Stimulated activated CD4-positive, alpha-beta T cell treated with anti-CD3 and anti-CD28 coated beads, Interleukin-1b, Interleukin-23, amount 100 ng/mL, for 24 hours (primary cell): ENCODE results near the gene ZBED1.
"Not testable (repeated sequence)": the region's sequence is repeated elsewhere in the genome, so short reads cannot be mapped to it uniquely, and the experiment has no call there.

ENCODE experiments used
- DNase-seq, 4 experiments: peaks; one replicate each; pipeline ENCODE4 v3.0.0-alpha.2; 2020; ENCODE audit warnings: low read depth in 4 of 4, low spot score in 1 of 4

ZBED1 gene

GRCh38 chrX:2500803-2501558 lies at the start of gene ZBED1, which contains the start of gene DHRSX:
Gene ZBED1, minus strand, starts transcription at chrX:2500976. Its CDS starts 10,257 bp downstream, at chrX:2490719.
Gene DHRSX, minus strand, starts transcription at chrX:2500976. Its CDS starts 51 bp downstream, at chrX:2500925.
- DNase-seq: peak in 3 of 4 experiments; percentile 20 to 49 (median 28)

DNA sequence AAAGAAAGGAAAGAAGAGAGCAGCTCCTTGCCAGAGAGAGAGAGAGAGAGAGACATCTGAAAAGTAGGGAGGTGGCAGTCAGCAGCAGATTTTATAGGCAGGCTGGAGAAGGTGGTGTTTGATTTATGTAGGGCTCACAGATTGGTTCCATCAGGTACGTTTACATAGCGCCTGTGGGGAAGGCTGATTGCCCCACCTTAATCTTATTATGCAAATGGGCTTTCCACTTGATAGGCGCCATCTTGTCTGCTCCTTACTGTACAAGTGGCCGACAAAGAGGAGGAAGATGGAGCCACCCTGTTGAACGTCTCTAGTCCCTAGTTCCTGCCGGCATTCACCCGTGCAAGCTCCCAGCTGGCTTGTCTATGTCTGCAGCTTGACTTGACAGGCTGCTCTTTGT lies 49.1 kb upstream of the ZBED1 start:
- DNase-seq: no peak

DNA sequence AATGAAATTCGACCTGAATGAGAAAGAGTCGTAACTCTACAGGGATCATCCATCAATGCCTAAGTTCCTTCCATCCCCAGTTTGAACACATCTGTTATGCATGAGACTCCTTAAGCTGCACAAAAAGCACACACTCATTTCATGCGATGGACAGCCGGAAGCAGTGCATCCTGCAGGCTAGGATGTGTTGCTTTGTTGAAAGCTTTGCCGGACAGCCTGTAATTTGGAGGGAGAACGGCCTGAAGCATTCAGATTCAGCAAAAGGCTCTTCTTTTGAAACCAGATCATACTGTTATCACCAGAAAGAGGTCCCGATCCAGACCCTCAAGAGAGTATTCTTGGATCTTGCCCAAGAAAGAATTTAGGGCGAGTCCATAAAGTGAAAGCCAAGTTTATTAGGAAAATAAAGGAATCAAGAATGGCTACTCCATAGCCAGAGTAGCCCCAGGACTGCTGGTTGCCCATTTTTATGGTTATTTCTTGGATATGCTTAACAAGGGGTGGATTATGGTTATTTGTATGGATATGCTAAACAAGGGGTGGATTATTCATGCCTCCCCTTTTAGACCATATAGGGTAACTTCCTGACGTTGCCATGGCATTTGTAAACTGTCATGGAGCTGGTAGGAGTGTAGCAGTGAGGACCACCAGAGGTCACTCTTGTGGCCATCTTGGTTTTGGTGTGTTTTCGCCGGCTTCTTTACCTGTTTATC lies 48.1 kb upstream of the ZBED1 start:
- DNase-seq: no peak

- DNase-seq: no peak
Observed at GRCh38 chrX:2547736-2548135, 47.0 kb upstream of the ZBED1 start.

GRCh38 chrX:2546496-2546895 lies 45.7 kb upstream of the ZBED1 start:
- DNase-seq: no peak

DNA sequence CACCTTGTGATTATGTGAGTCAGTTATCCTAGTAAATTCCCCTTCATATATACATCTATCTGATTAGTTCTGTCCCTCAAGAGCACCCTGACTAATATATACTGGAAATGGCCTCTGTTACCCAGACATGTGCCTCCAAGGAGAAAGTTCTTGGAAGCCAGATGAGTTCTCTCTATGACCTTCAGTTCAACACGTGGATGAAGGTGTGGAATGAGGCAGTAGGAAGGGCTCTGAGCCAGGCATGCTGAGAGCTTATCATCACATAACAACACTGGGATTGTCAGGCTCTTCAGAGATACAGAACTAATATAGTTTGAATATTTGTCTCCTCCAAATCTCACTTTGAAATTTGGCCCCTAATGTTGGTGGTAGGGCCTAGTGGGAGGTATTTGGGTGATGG lies 44.4 kb upstream of the ZBED1 start:
- DNase-seq: no peak

DNA sequence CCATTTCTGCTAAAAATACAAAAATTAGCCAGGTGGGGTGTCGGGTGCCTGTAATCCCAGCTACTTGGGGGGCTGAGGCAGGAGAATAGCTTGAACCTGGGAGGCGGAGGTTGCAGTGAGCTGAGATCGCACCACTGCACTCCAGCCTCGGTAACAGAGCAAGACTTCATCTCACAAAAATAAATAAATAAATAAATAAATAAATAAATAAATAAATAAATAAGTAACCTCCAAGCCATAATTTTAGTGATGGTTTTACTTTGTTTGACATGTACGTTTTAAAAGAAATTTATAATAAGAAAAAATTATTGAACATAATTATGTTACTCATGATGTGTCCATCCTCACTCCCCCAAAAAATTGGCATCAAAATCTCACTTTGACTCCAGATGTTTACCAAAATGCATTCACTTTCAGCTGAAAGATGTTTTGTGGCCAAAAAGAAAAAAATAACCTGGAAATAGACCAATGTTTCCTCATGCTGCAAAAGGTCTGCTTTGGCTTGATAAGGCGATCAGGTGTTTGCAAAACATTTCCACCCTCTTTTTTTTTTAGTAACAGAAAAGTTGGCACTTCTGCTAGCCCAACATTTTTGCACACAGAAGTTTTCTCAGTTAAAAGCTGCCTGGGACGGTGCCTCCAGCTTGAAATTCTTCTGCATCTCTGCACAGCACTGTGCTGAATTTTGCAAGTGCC lies 42.2 kb upstream of the ZBED1 start:
- no peak for DNase-seq

GRCh38 chrX:2541603-2542002 lies 40.8 kb upstream of the ZBED1 start:
- DNase-seq: no peak

GRCh38 chrX:2540426-2540947 lies 39.7 kb upstream of the ZBED1 start:
- DNase-seq: no peak

DNA sequence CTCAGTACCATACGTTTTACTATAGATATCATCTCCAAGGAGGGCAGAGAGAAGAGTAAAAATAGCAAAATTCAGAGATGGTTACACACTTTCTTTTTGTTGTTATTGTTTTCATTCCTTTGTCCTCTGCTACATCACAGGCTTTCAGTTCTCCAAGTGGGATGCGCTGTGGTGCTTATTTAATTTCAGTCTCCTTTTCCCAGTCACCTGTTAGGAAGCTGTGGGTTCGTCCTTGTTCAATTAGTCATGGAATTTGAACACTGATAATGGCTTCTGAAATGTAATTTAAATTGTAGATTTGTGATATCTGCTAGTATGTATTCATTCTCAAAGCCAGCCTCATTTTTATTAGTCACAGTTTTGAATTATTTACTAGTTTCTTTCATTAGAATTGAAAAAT lies 38.8 kb upstream of the ZBED1 start:
- no peak for DNase-seq

- DNase-seq: no peak
Observed at GRCh38 chrX:2538031-2538757, 37.4 kb upstream of the ZBED1 start.

DNA sequence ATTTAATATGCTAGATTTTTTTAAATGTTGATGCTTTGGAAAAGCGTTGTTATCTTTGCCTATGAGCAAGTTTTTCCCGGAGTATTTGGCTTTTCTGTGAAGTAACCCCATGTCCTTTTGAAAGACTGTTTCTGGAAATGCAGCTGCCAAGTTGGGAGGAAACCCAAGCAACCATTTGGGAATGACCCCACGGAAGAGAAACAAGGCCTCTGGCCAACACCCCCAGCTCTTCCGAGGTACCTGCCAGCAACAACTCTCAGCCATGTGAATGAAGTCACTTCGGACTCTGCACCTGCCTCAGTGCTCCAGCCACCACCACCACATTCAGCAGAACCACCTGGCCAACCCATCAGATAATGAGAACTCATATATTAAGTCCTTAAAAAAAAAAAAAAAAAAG lies 36.2 kb upstream of the ZBED1 start:
- no peak for DNase-seq

DNA sequence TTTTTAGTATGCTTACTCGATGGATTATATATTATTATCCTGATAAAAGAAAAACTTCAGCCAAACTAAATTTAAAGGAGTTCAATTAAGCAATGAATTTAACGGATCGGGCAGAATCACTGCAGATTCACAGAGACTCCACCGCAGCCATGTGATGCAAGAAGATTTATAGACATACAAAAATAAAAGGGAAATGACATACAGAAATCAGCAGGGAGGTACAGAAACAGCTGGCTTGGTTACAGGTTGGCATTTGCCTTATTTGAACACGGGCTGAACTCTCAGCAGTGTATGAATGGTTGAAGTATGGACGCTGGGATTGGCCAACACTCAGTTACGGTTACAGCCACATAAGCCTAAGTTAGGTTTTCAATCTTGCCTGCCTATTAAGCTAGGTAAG lies 35.4 kb upstream of the ZBED1 start:
- no peak for DNase-seq

- not testable (repeated sequence) for DNase-seq
Observed at GRCh38 chrX:2534261-2535021, 33.7 kb upstream of the ZBED1 start.

- DNase-seq: no peak
Observed at GRCh38 chrX:2533424-2533823, 32.6 kb upstream of the ZBED1 start.

GRCh38 chrX:2526390-2526789 lies 25.6 kb upstream of the ZBED1 start:
- no peak for DNase-seq

DNA sequence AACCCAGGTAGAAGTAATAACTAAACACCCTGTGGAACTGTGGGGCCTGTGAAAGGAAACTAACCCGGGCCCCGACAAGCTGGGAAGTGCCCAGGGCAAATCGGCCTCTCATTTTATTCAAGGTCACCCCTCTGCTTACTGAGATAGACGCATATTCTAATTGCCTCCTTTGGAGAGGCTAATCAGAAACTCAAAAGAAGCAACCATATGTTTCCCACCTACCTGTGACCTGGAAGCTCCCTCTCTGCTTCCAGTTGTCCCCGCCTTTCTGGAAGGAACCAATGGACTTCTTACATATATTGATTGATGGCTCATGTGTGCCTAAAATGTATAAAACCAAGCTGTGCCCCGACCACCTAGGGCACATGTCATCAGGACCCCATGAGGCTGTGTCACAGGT lies 23.1 kb upstream of the ZBED1 start:
- no peak for DNase-seq

GRCh38 chrX:2521927-2522386 lies 21.2 kb upstream of the ZBED1 start:
- DNase-seq: no peak

DNA sequence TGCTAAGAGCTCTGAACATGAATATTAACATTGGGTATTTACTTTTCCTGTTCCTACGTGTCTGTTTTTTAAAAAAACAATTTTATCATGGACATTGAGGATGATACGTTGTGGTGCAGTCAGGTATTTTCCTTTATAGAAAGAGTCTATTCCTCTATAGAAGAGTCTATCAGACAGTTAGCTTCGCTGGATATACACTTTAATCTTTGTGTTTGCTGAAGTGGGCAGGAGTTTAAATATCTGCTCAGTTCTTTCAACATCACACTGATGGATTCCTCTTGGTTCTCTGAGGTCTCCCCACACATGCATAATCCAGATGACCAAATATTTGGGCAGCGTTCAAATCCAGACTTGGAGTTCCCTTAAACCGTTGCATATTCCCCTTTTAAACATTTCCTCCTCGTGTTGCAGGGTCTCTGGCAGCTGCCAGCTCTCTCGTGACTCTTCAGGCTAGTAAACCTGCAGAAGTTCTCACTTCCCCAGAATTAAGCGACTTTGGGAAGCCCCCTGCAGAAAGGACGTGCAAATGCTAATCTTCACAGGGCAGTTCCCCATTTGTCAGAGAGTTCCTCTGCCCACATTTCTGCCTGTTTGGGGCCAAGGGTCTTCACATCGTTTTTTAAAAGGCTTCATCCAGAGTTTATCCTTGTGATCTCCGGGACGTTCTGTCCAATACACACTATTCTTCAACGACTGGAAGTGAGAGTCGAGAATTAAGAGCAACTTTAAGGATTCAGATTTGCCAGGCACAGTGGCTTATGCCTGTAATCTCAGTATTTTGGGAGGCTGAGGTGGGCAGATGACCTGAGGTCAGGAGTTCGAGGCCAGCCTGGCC lies 20.5 kb upstream of the ZBED1 start:
- DNase-seq: no peak
